H9 (cell line): ENCODE results near the gene RNF17. TPM values are rescaled to one million over a fixed set of nuclear protein-coding genes. Genes with fewer than 3 reads are reported as not detected.

ENCODE experiments used
- DNase-seq: peaks from one replicate; pipeline ENCODE4 v3.0.0-alpha.2; 2017
- H2AFZ ChIP-seq: one replicate; pipeline ENCODE4 v1.6.1; 2013; ENCODE audit warnings: mild to moderate bottlenecking, low read length, control low read depth, moderate library complexity
- H2AK5ac ChIP-seq: 2 replicates; pipeline ENCODE4 v1.6.1; 2013; ENCODE audit warnings: low read length, control low read depth, mixed read lengths; ENCODE audit not compliant: insufficient read length
- H2BK120ac ChIP-seq: one replicate; pipeline ENCODE4 v1.6.1; 2013; ENCODE audit warnings: low read depth, mild to moderate bottlenecking, low read length, control low read depth, inconsistent platforms; ENCODE audit not compliant: poor library complexity, severe bottlenecking
- H2BK12ac ChIP-seq: 2 replicates; pipeline ENCODE4 v1.6.1; 2013; ENCODE audit warnings: low read length, control low read depth, mixed read lengths, low read depth; ENCODE audit not compliant: insufficient read length
- H2BK15ac ChIP-seq: 2 replicates; pipeline ENCODE4 v1.6.1; 2013; ENCODE audit warnings: low read depth, low read length, control low read depth
- H2BK20ac ChIP-seq: one replicate; pipeline ENCODE4 v1.6.1; 2013; ENCODE audit warnings: low read depth, mild to moderate bottlenecking, low read length, control low read depth, inconsistent platforms; ENCODE audit not compliant: poor library complexity, severe bottlenecking
- H2BK5ac ChIP-seq: 2 replicates; pipeline ENCODE4 v1.6.1; 2013; ENCODE audit warnings: low read length, control low read depth, mixed read lengths; ENCODE audit not compliant: insufficient read length
- H3K14ac ChIP-seq: 2 replicates; pipeline ENCODE4 v1.6.1; 2013; ENCODE audit warnings: low read length, control low read depth; ENCODE audit not compliant: insufficient read depth
- H3K18ac ChIP-seq: 2 replicates; pipeline ENCODE4 v1.6.1; 2013; ENCODE audit warnings: low read depth, mild to moderate bottlenecking, mixed read lengths, low read length, control low read depth; ENCODE audit not compliant: insufficient read length
- H3K23ac ChIP-seq: 2 replicates; pipeline ENCODE4 v1.6.1; 2013; ENCODE audit warnings: low read length, control low read depth, mixed read lengths, low read depth; ENCODE audit not compliant: insufficient read length
- H3K23me2 ChIP-seq: 2 replicates; pipeline ENCODE4 v1.6.1; 2013; ENCODE audit warnings: low read depth, mild to moderate bottlenecking, mixed read lengths, low read length, control low read depth; ENCODE audit not compliant: insufficient read length, poor library complexity, severe bottlenecking
- H3K27ac ChIP-seq: 2 replicates; pipeline ENCODE4 v1.5.1; 2013; ENCODE audit warnings: low read length, control low read depth, mixed read lengths, low read depth; ENCODE audit not compliant: insufficient read length
- H3K27me3 ChIP-seq: 2 replicates; pipeline ENCODE4 v1.6.1; 2013; ENCODE audit warnings: low read length, control low read depth, inconsistent platforms; ENCODE audit not compliant: insufficient read depth
- H3K4ac ChIP-seq: 2 replicates; pipeline ENCODE4 v1.6.1; 2013; ENCODE audit warnings: low read depth, mild to moderate bottlenecking, control low read depth, inconsistent platforms, low read length, moderate library complexity
- H3K4me1 ChIP-seq: 2 replicates; pipeline ENCODE4 v1.6.1; 2013; ENCODE audit warnings: low read length, control low read depth, inconsistent platforms; ENCODE audit not compliant: insufficient read depth
- H3K4me2 ChIP-seq: 2 replicates; pipeline ENCODE4 v1.6.1; 2013; ENCODE audit warnings: low read length, control low read depth, mixed read lengths; ENCODE audit not compliant: insufficient read length, insufficient read depth
- H3K56ac ChIP-seq: 2 replicates; pipeline ENCODE4 v1.6.1; 2013; ENCODE audit warnings: low read depth, mild to moderate bottlenecking, mixed read lengths, low read length, control low read depth; ENCODE audit not compliant: insufficient read length
- H3K79me1 ChIP-seq: 2 replicates; pipeline ENCODE4 v1.6.1; 2013; ENCODE audit warnings: low read depth, mild to moderate bottlenecking, moderate library complexity, low read length, control low read depth, inconsistent platforms; ENCODE audit not compliant: insufficient read depth, poor library complexity, severe bottlenecking
- H3K79me2 ChIP-seq: 2 replicates; pipeline ENCODE4 v1.6.1; 2013; ENCODE audit warnings: low read length, control low read depth, inconsistent platforms; ENCODE audit not compliant: insufficient read depth
- H3K9ac ChIP-seq: 2 replicates; pipeline ENCODE4 v1.6.1; 2013; ENCODE audit warnings: low read length, control low read depth, mixed read lengths; ENCODE audit not compliant: insufficient read length; ENCODE audit errors: extremely low read depth
- H3K9me3 ChIP-seq: one replicate; pipeline ENCODE4 v1.6.1; 2013; ENCODE audit warnings: low read depth, low read length, inconsistent platforms; ENCODE audit not compliant: control insufficient read depth
- H3T11ph ChIP-seq: one replicate; pipeline ENCODE4 v1.6.1; 2013; ENCODE audit warnings: mild to moderate bottlenecking, low read length, control low read depth, inconsistent platforms
- H4K20me1 ChIP-seq: one replicate; pipeline ENCODE4 v1.6.1; 2013; ENCODE audit not compliant: control insufficient read depth, insufficient read length, insufficient read depth
- H4K5ac ChIP-seq: 2 replicates; pipeline ENCODE4 v1.6.1; 2013; ENCODE audit warnings: low read depth, mild to moderate bottlenecking, mixed read lengths, low read length, control low read depth; ENCODE audit not compliant: insufficient read length
- H4K8ac ChIP-seq: replicated peaks from 2 replicates; pipeline ENCODE4 v1.6.1; 2013; ENCODE audit warnings: low read length, control low read depth, mixed read lengths, low read depth; ENCODE audit not compliant: insufficient read length
- H4K91ac ChIP-seq: 2 replicates; pipeline ENCODE4 v1.6.1; 2013; ENCODE audit warnings: low read depth, mild to moderate bottlenecking, moderate library complexity, mixed read lengths, low read length, control low read depth; ENCODE audit not compliant: insufficient read length
- H3K27ac Mint-ChIP-seq, 3 experiments: 2 replicates in 2 of 3; 3 replicates in 1 of 3; pipeline ENCODE4 v1.8.0; 2020 to 2021; ENCODE audit warnings: mixed read lengths in 3 of 3, mild to moderate bottlenecking in 1 of 3, moderate library complexity in 1 of 3
- H3K27me3 Mint-ChIP-seq: 2 replicates; pipeline ENCODE4 v1.8.0; 2021; ENCODE audit warnings: low read depth, mild to moderate bottlenecking, moderate library complexity, mixed read lengths
- H3K36me3 Mint-ChIP-seq, 3 experiments: 2 replicates in 2 of 3; 3 replicates in 1 of 3; pipeline ENCODE4 v1.8.0; 2020 to 2021; ENCODE audit warnings: low read depth in 3 of 3, mixed read lengths in 3 of 3; ENCODE audit not compliant: insufficient read depth in 1 of 3
- H3K4me1 Mint-ChIP-seq, 2 experiments: 2 replicates each; pipeline ENCODE4 v1.8.0; 2020; ENCODE audit warnings: mixed read lengths in 2 of 2
- H3K4me3 Mint-ChIP-seq, 2 experiments: 2 replicates in 1 of 2; 3 replicates in 1 of 2; pipeline ENCODE4 v1.8.0; 2020 to 2021; ENCODE audit warnings: mild to moderate bottlenecking in 2 of 2, mixed read lengths in 2 of 2, moderate library complexity in 1 of 2
- H3K9me3 Mint-ChIP-seq, 2 experiments: 2 replicates in 1 of 2; 3 replicates in 1 of 2; pipeline ENCODE4 v1.8.0; 2020; ENCODE audit warnings: mild to moderate bottlenecking in 2 of 2, mixed read lengths in 2 of 2, moderate library complexity in 1 of 2
- WGBS: extraction: QIAGEN DNeasy Blood & Tissue Kit; methylation state at CpG from one replicate; pipeline ENCODE4 v1.1.7; 2013; ENCODE audit warnings: missing lambda C conversion rate, low lambda C conversion rate, mixed read lengths; ENCODE audit not compliant: insufficient read length; ENCODE audit errors: extremely low coverage; 5-methylcytosine and 5-hydroxymethylcytosine counted together
- total RNA-seq: library from RNA; stranded (reverse); gene quantifications from 2 replicates; pipeline ENCODE4 v1.2.1, GENCODE V29; 2021
- TF ChIP-seq, protein P1 (sequence below): fragments of 200-600 bp; sonication (generic); conservative IDR thresholded peaks from 3 replicates; pipeline ENCODE4 v1.8.0; 2021; ENCODE audit warnings: antibody characterized with exemption, mild to moderate bottlenecking

Gene RNF17
- total RNA-seq, 1 experiment from 2014 or later: not detected

GRCh38 chr13:24892829-24893228 lies 128.9 kb downstream of the RNF17 start:
- H3K36me3 Mint-ChIP-seq: peaks cover 39 to 70% (median 58%) of the 10 kb centered on the region in 3 experiments
- no peak overlapping the region for H3K4ac ChIP-seq

More at GRCh38 chr13:24892829-24893228, 128.9 kb downstream of the RNF17 start:
- Histone ChIP-seq H3K14ac (no peak overlapping the region), H2AFZ (no peak overlapping the region), H4K91ac (no peak overlapping the region), H3K9ac (no peak overlapping the region), H4K20me1 (no peaks in the 10 kb centered on the region), H3K9me3 (no peaks in the 10 kb centered on the region), H3K79me1 (peaks cover 3% of the 10 kb centered on the region), H4K8ac (no peak overlapping the region), H3K23ac (no peak overlapping the region), H2BK15ac (no peak overlapping the region), H3K4me1 (peaks cover 2% of the 10 kb centered on the region; the same call in 1 of the 2 replicates), H3K56ac (no peak overlapping the region), H2BK20ac (no peak overlapping the region), H3K79me2 (no peaks in the 10 kb centered on the region), H4K5ac (no peak overlapping the region), H2BK12ac (no peak overlapping the region), H3K27me3 (no peaks in the 10 kb centered on the region), H3K27ac (no peak overlapping the region), H3T11ph (no peak overlapping the region), H3K4me2 (no peak overlapping the region), H2BK120ac (no peak overlapping the region), H3K23me2 (no peaks in the 10 kb centered on the region), H3K18ac (no peak overlapping the region), H2AK5ac (no peak overlapping the region), H2BK5ac (no peak overlapping the region)
- no peaks in the 10 kb centered on the region for H3K27me3 Mint-ChIP-seq
- no CpG with 5 or more reads among the region's 7 CpGs for WGBS
- H3K9me3 Mint-ChIP-seq: no peaks in the 10 kb centered on the region
- H3K4me3 Mint-ChIP-seq: no peak overlapping the region
- H3K4me1 Mint-ChIP-seq: peaks cover 7% of the 10 kb centered on the region in 2 experiments
- H3K27ac Mint-ChIP-seq: no peak overlapping the region; a peak in 1 of 7 replicates
- TF ChIP-seq, protein P1, sequence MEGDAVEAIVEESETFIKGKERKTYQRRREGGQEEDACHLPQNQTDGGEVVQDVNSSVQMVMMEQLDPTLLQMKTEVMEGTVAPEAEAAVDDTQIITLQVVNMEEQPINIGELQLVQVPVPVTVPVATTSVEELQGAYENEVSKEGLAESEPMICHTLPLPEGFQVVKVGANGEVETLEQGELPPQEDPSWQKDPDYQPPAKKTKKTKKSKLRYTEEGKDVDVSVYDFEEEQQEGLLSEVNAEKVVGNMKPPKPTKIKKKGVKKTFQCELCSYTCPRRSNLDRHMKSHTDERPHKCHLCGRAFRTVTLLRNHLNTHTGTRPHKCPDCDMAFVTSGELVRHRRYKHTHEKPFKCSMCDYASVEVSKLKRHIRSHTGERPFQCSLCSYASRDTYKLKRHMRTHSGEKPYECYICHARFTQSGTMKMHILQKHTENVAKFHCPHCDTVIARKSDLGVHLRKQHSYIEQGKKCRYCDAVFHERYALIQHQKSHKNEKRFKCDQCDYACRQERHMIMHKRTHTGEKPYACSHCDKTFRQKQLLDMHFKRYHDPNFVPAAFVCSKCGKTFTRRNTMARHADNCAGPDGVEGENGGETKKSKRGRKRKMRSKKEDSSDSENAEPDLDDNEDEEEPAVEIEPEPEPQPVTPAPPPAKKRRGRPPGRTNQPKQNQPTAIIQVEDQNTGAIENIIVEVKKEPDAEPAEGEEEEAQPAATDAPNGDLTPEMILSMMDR: no peak
- DNase-seq: no peak
